ENCODE measurements around the gene SPATC1L.
A peak's percentile ranks its signal among the peaks of the same experiment; 100 is the strongest.
"Not testable (repeated sequence)": the region's sequence is repeated elsewhere in the genome, so short reads cannot be mapped to it uniquely, and the experiment has no call there.

SPATC1L gene

GRCh38 chr21:46183910-46184624 is at the start of gene SPATC1L:
Gene SPATC1L (minus strand): TSS chr21:46184459. CDS start chr21:46182816, 1,643 bp downstream.
- peak; percentile 62 for DNase-seq

- DNase-seq, result no peak
These were observed 45.6 kb upstream of the SPATC1L start for GRCh38 chr21:46229923-46230260.

GRCh38 chr21:46229133-46229922 is 45.1 kb upstream of the SPATC1L start:
- DNase-seq, result peak; percentile 25

GRCh38 chr21:46228345-46229051 is 44.2 kb upstream of the SPATC1L start, which contains the start of gene LSS:
Gene LSS (minus strand): TSS chr21:46228774. CDS start chr21:46228745, 29 bp downstream.
- peak; percentile 95 for DNase-seq

GRCh38 chr21:46227811-46228344 is 43.6 kb upstream of the SPATC1L start:
- DNase-seq, result no peak

GRCh38 chr21:46226920-46227599 is 42.8 kb upstream of the SPATC1L start:
- no peak for DNase-seq

- DNase-seq, result no peak
These were observed 41.9 kb upstream of the SPATC1L start for GRCh38 chr21:46226146-46226545.

- DNase-seq, result not testable (repeated sequence)
These were observed 39.4 kb upstream of the SPATC1L start for GRCh38 chr21:46223661-46224060.

GRCh38 chr21:46223217-46223616 is 39.0 kb upstream of the SPATC1L start:
- no peak for DNase-seq

- no peak for DNase-seq
These were observed 38.3 kb upstream of the SPATC1L start for GRCh38 chr21:46222436-46223116.

GRCh38 chr21:46221664-46222435 is 37.6 kb upstream of the SPATC1L start:
- no peak for DNase-seq

- no peak for DNase-seq
These were observed 36.6 kb upstream of the SPATC1L start for GRCh38 chr21:46220847-46221246.

GRCh38 chr21:46220275-46220810 is 36.1 kb upstream of the SPATC1L start:
- DNase-seq, result no peak

GRCh38 chr21:46219591-46220239 is 35.5 kb upstream of the SPATC1L start:
- no peak for DNase-seq

- no peak for DNase-seq
These were observed 34.8 kb upstream of the SPATC1L start for GRCh38 chr21:46218906-46219590.

GRCh38 chr21:46217511-46218196 is 33.4 kb upstream of the SPATC1L start:
- no peak for DNase-seq

- DNase-seq, result no peak
These were observed 32.0 kb upstream of the SPATC1L start for GRCh38 chr21:46216132-46216747.

- DNase-seq, result no peak
These were observed 31.3 kb upstream of the SPATC1L start for GRCh38 chr21:46215436-46216131.
